ENCODE results near the gene SCAMP1.

GRCh38 chr5:78404682-78405293, 44.4 kb downstream of the SCAMP1 start:
- TF ChIP-seq ZNF530 (tag by site-specific recombination; IDR thresholded peaks at IDR 0.05; ENCODE audit: low read depth) = no peak
- no peak for TF ChIP-seq CTCF (tag by site-specific recombination; IDR thresholded peaks at IDR 0.05)
- no peak for TF ChIP-seq REST (tag by site-specific recombination; IDR thresholded peaks at IDR 0.05)
- TF ChIP-seq ZNF791 (tag by site-specific recombination; IDR thresholded peaks at IDR 0.05) = no peak
- no peak for TF ChIP-seq ZBTB10 (tag by site-specific recombination; IDR thresholded peaks at IDR 0.05)
- TF ChIP-seq GLIS2 (tag by site-specific recombination; IDR thresholded peaks at IDR 0.05) = no peak
- TF ChIP-seq ZNF624 (tag by site-specific recombination; IDR thresholded peaks at IDR 0.05) = no peak
- TF ChIP-seq ZNF785 (tag by site-specific recombination; IDR thresholded peaks at IDR 0.05) = no peak
- no peak for TF ChIP-seq ZNF707 (tag by site-specific recombination; IDR thresholded peaks at IDR 0.05)
